Upper lobe of left lung (tissue), 4 donors: Measurements from ENCODE around the gene SIPA1.

Source experiments
- POLR2A ChIP-seq, 4 donors: fragments of 450-650 bp; IDR thresholded peaks; one replicate each; pipeline ENCODE4 v1.5.1; 2016 to 2017; ENCODE audit warnings: antibody characterized with exemption in 4 of 4, mild to moderate bottlenecking in 2 of 4
- TF ChIP-seq, protein P1 (sequence below), 6 experiments: fragments of 450-650 bp in 4 of 6; fragments of 200-600 bp in 2 of 6; sonication (generic) in 2 of 6; IDR thresholded peaks; one replicate each; pipeline ENCODE4 v1.5.1; 2016 to 2019; ENCODE audit warnings: antibody characterized with exemption in 6 of 6

DNA sequence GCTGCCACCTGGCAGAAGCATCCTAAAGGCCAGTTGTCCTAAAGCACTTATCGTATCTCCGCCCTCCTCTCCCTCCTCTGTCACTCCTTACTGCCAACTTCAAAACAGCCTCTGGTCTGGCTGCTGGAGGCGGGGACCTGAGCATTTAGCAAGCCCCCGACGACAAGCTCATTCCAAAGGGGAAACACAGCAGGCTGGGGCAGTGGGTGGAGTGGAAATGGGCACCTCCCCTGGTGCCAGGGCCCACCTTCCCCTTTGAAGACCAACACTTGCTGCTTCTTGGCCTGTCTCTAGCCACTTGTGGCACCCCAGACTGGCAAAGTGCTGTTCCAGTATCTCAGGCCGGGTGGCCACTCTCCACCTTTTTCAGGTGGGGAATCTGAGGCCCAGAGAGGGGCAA lies 27.5 kb upstream of the SIPA1 start:
- no peak for TF ChIP-seq POLR2A (IDR thresholded peaks at IDR 0.05)
- TF ChIP-seq, protein P1, sequence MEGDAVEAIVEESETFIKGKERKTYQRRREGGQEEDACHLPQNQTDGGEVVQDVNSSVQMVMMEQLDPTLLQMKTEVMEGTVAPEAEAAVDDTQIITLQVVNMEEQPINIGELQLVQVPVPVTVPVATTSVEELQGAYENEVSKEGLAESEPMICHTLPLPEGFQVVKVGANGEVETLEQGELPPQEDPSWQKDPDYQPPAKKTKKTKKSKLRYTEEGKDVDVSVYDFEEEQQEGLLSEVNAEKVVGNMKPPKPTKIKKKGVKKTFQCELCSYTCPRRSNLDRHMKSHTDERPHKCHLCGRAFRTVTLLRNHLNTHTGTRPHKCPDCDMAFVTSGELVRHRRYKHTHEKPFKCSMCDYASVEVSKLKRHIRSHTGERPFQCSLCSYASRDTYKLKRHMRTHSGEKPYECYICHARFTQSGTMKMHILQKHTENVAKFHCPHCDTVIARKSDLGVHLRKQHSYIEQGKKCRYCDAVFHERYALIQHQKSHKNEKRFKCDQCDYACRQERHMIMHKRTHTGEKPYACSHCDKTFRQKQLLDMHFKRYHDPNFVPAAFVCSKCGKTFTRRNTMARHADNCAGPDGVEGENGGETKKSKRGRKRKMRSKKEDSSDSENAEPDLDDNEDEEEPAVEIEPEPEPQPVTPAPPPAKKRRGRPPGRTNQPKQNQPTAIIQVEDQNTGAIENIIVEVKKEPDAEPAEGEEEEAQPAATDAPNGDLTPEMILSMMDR (IDR thresholded peaks at IDR 0.05), result no peak
